HG03575 (cell line): ENCODE results near the gene EEPD1.
"Not testable (repeated sequence)": the region's sequence is repeated elsewhere in the genome, so short reads cannot be mapped to it uniquely, and the experiment has no call there.

Experiments used
- ATAC-seq: cut with Tn5 transposase; IDR thresholded peaks from one replicate; pipeline ENCODE4 v1.9.1; 2021; ENCODE audit not compliant: unreplicated experiment, insufficient number of reproducible peaks, low FRiP score; ENCODE audit errors: extremely low read depth

EEPD1 gene

DNA sequence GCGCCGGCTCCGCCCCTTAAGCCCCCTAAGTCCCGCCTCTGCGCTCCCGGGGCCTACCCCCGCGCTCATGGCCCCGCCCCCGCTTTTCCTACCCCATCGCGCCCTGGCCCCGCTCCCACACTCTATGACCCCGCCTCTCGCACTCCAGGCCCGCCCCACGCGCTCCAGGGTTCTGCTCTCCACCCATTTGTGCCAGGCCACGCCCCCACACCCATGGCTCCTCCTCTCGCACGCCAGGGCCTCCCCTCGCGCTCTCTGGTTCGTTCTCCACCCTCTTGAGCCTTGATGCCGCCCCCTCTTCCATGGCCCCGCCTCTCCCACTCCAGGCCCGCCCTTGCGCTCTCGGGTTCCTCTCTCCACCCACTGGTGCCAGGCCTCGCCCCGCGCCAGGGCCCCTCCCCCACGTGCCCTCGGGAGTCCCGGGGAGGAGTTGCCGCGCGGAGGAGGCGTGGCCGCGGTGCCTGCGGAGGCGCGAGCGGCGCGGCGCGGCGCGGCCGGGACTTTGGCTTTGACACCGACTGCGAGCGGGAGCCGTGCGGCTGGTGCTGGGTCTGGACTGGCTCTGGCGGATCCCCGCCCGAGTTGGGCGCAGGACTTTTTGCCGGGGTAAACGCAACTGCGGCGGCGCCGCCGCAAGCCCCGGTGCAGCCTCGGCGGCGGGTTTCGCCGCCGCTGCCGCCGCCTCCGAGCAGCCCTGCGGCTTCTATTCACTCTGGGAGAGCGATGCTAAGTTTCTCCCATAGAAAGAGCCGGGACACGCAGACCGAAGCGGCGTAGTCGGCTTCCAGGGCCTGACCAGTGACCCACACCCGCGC, at the start of gene EEPD1:
EEPD1 (plus strand) TSS at position 499 of the 815 bp plus-strand sequence. CDS start 1,071 bp downstream, outside the sequence.
- ATAC-seq = peak; percentile 86

DNA sequence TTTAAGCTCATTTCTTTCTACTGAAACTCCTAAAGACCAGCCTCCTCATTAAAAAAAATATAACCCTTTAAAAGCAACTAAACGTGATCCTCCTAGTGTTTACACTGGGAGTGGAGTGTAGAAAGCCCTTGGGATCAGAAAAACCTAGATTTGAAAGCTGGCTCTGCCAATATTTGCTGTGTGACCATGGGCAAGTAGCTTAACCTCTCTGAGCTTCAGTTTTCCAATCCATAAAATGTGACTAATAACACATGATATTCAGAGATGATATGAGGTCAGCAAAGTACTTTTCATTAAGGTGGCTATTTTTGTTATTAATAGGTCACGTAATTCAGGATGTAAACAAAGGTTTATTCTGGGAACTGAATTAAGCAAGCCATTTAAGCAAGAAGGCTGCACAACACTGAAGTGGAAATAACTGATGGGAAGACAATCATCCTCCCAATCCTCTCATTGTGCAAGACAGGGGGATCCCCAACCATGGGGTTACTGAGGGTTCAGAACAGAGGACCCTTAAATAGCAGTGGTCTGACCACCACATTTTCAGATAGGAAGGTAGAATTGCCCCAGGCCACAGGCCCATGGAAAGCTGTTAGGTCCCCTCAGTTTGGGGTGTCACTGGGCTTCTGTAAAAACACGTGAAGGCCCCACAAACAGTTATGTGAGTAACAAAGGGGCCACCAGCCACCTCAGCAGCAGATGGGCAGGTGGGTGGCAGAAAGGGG, 49.1 kb upstream of the EEPD1 start:
- no peak for ATAC-seq

DNA sequence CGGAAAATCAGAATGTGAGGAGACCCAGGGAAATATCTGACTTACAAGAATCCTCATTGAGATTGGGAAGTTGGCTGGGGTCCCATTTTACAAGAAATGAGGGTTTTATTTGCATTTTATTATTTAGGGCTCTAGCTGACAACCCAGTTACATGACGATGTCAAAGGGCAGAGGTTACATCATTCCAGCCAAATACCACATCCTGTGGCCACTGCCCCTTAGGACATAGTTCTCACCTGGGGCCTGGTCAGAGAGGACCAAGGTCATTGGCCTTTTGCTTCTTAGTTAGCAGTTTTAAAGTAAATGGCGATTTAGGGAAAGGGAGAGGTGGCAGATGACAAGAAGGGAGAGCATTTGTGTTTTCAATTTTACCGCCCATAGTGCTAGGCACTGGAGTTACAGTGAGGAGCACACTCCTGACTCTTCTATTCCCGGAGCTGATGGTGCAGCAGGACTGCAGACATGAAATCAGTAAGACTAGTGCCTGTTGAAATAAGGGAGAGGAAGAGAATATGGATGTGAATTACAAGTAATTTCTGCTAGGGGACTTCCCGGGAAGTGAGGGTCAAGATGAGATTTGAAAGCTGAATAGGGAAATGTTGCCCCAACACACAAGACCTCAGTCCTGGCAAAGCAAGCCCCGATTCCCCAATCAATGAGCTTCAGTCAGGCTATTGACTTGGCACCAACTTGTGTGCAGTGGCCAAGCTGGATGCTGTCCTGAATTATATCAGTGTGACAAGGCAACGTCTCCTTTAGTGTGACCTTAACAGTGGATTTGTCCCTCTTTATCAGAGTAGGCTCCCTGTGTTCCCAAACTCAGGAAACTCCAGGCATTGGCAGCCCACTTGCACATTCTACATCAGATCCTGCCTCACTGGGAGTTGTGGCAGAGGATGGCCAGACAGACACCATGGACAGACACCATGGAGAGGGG, 45.8 kb upstream of the EEPD1 start:
- not testable (repeated sequence) for ATAC-seq

DNA sequence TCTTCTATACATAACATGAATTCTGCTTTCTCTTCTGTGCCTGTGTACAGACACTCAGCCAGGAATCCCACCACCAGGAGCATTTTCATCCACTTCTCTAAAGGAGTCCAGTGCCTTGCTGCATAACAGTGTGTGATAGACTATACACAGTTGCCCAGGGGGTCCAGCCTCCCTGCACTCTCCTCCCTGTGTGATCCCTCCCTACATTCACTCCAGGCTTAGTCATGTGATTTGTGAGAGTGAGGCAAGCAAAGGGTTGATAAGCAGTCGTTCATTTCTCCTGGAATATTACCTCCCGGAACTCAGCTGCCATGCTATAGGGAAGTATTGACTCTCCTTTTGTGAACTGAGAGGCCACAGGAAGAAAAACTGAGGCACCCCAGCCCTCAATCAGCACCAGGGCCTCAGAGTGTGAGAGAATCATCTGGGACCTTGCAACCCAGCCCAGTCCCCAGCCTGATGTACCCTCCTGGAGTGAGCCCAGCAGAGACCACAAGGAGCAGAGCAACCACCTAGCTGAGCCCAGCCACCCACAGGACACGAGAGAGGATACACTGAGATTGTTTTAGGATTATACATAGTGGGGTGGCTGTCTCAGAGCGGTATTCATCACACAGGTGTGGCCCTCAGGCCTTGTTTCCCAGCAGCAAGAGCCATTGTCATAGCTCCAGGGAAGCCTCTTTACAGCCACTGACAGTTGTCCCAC, 45.0 kb upstream of the EEPD1 start:
- no peak for ATAC-seq

DNA sequence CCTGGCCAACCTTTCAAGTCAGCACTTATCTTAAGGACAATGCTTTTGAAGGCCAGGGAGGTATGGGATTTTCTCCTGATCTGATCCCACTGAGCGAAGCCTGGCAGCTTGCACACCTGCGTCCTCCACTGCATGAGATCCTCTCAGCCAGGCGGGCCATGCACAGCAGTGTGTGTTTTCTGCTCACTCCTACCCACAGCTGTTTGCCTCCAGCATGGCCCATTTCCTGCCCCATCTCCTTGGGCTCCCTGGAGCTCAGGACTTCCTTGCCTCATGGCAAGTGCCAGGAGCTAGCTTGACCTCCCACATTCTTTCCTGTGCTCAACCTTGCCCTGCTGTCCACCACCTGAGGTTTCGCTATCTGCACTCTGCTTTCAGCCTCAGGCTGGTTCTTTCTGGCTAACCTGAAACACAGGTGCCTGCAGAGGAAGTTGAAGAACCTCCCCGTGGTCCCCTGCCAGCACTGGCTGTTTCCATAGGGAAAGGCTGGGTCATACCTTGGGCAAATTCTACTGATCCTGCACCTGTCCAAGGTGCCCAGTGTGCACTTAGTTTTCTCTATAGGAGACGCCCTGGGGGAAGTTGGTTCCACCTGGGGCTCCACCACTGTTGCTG, 43.9 kb upstream of the EEPD1 start:
- ATAC-seq = no peak

DNA sequence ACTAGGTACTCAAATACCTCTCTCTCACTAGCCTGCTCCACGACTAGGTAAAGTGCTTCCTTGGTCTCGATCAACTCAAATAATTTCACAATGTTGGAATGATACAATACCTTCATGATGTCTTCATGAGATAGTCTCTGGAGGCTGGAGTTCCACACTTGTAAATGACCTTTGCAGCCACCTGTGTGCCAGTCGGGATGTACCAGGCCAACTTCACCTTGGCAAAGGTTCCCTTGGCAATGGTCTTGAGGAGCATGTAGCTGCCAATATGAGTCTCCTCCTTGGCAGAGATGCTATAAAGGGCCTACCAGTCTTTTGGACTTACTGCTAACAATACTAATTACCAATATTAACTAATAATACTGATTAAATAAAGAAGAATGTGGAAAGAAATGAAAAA, 42.5 kb upstream of the EEPD1 start:
- ATAC-seq = no peak

DNA sequence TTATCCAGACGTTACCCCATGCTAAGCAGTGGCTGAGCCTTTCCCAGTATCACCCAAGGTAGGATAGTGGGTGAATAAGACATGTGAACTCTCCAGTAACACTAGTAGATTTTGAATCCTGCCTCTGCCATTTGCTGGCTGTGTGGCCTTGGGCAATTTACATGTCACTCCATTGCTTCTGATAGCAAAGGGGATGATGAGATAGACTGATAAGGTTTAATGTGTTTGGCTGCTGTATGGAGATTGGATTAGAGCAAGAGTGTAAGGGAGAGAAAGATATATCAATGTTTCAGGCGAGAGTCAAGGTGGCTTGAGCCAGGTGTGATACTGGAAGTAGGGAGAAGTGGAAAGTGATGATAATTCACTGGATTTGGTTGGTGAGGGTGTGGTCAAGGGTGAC, 40.1 kb upstream of the EEPD1 start:
- no peak for ATAC-seq

DNA sequence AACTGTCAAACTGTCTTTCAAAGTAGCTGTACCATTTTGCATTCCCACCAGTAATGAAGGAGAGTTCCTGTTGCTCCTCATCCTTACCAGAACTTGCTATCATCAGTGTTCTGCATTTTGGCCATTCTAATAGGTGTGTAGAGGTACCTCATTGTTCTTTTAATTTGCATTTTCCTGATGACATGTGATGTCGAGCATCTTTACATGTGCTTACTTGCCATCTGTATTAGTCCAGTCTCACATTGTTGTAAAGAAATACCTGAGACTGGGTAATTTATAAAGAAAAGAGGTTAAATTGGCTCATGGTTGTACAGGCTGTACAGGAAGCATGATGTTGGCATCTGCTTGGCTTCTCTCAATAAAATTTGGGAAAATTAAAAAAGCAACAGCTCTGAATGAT, 38.7 kb upstream of the EEPD1 start:
- ATAC-seq = no peak

DNA sequence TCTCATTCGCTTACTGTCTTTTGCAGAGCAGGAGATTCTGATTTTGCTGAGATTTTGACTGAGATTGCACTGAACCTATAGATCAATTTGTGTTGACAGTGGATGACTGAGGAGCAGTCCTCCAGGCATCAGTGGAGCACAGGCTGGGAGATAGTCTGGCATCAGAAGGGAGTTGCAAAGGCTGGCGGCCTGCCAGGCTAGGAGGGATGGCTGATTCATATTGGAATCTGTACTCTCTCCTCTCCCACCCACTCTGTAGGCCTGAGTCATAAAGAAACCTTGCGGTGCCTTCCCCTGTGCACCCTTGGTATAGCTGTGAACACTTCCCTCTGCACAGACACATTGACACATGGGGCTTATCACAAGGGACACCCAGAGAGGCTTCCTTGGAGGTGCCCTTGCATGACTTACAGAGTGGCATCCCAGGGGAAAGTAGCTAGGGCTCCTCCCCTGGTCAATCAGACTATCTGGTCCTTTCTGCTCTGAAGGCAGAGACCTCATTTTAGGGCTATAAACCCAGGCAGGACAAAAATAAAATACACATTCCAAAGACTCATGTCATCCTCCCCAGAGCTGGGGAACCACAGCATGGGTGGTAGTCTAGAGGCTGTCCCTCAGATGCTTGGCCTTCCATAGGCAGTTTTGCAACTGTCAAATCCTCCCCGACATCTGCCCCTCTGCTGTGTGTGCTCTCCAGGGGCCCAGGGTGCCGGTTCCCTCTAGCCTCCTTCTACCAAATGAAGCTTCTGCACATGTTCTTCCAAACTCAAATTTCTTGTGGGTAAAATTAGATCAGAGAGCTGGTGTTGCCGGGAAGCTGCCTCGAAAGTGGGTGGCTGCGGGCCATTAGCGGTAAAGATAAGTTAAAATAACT, 37.4 kb upstream of the EEPD1 start:
- peak; percentile 98 for ATAC-seq

DNA sequence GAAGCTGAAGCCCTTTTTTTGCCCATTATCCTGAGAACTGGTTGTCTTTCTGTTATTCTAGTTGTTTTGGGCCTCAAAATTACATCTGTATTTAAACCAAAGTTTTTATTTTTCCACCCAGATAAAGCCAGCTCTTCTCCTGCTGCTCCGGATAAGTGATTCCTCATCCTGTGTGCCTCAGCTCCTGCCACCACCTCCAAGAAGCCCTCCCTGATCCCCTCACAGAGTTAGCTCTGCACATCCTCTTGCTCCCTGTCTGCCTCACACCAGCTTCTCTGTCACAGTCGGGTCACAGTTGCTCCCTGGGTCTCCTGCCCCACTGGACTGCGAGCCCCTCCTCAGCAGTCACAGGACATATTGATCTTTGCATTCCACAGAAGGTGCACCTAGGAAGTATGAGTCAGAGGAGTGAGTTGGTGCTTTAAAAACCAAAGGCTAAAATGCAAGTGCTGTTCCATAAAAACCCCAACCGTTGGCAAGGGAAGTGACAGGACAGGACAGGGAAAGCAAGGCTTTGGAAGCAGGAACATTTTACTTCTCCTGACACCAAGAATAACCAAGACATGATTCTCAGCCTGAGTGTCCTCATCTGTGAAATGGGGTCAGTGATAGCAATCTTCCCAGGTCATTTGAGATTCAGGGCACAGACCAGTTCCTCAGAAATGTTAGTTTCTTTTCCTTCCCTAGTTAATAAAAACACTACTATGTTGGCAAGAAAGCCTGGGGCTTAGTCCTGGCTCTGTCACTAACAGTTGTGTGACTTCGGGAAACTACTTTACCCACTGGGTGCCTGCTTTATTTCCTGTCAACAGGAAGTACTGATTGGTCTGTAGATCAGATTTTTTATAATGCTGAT, 36.5 kb upstream of the EEPD1 start:
- no peak for ATAC-seq

DNA sequence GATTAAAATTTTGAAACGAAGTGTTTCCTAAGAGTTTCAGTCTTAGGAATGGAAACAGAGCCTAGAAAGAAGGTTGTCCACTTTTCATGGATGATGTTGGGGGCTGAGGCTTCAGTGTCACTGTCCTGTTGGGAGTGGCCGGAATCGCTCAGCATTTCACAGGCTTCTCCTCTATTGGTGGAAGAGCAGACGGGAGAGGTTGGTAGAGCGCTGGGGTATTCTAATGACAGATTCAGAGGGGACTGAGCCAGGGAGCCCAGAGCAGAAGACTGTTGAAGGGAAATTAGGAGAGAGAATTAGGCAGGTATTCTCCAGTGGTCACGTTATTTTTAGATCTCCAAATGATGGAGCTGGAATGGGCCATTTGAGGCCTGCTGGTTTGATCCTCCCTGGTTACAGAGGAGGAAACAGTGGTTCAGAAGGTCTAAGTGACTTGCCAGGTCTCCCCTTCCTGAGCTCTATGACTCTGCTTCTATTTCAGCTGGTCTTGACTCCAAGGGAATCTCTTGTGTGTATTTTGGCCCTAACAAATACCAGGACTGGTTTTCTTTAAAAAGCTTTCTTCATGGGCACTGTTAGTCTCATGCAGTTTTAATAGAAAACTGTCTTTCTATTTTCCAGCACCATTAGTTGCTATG, 35.7 kb upstream of the EEPD1 start:
- ATAC-seq = no peak

DNA sequence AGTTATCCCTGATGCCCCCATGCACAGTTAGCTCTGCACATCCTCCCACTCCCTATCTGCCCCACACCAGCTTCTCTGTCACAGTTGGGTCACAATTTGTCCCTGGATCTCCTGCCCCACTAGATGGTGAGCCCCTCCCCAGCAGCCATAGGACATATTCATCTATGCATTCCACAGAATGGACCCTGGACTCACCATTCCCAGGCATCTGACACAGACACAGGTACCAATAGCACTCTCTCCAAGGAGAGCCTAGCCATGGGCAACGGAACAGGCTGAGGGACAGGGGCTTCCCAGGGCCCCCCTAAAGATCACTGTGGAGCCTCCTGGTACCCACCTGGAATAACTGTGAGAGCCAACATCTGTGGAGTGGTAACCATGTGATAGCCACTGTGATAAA, 34.7 kb upstream of the EEPD1 start:
- no peak for ATAC-seq

DNA sequence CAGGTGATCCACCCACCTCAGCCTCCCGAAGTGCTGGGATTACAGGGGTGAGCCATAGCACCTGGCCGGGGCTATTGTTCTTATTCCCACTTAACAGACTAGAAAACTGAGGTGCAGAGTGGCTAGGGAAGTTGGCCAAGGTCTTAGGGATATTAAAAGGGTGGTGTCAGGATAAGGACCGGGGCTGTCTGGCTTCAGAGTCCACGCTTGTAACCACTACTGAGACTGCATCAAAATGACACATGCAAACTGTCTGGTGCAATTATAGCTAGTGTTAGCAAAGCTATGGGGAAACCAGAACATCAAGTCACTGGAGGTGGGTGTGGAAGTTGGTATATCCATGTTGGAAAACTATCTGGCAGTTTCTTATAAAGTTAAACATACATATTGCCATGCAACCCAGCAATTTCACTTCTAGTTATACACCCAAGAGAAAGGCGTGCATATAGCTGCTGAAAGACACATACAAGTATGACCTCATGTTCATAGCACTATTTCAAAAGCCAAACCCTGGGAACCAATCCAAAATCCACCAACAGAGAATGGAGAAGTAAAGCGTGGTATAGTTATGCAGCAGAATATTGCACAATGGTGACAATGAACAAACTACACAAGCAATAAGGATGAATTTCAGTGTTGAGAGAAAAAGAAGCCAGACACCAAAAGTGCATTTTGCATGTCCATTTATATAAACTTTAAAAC, 33.9 kb upstream of the EEPD1 start:
- ATAC-seq = no peak

DNA sequence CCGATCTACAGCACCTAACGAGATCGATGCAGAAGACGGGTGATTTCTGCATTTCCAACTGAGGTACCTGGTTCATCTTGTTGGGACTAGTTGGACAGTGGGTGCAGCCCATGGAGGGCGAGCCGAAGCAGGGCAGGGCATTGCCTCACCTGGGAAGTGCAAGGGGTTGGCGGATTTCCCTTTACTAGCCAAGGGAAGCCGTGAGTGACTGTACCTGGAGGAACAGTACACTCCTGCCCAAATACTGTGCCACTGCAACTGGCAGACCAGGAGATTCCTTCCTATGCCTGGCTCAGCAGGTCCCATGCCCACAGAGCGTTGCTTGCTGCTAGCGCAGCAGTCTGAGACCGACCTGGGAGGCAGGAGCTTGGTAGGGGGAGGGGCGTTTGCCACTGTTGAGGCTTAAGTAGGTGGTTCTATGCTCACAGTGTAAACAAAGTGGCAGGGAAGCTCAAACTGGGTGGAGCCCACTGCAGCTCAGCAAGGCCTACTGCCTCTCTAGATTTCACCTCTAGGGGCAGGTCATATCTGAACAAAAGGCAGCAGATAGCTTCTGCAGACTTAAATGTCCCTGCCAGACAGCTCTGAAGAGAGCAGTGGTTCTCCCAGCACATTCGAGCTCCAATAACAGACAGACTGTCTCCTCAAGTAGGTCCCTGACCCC, 32.9 kb upstream of the EEPD1 start:
- ATAC-seq = not testable (repeated sequence)

DNA sequence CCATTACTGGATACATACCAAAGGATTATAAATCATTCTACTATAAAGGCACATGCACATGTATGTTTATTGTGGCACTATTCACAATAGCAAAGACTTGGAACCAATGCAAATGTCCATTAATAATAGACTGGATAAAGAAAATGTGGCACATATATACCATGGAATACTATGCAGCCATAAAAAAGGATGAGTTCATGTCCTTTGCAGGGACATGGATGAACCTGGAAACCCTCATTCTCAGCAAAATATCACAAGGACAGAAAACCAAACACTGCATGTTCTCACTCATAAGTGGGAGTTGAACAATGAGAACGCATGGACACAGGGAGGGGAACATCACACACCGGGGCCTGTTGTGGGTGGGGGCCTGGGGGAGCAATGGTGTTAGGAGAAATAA, 27.4 kb upstream of the EEPD1 start:
- not testable (repeated sequence) for ATAC-seq
